Epidermal melanocyte (primary cell): ENCODE results near the gene MTCL3.
"Not testable (repeated sequence)": the region's sequence is repeated elsewhere in the genome, so short reads cannot be mapped to it uniquely, and the experiment has no call there.

Experiments
- DNase-seq: peaks from one replicate; pipeline ENCODE4 v3.0.0; 2011; ENCODE audit warnings: low spot score; ENCODE audit not compliant: insufficient read length

The MTCL3 gene

GRCh38 chr6:127434651-127435050 lies 84.5 kb downstream of the MTCL3 start:
- no peak for DNase-seq

GRCh38 chr6:127428562-127428961 lies 90.6 kb downstream of the MTCL3 start:
- DNase-seq: not testable (repeated sequence)

GRCh38 chr6:127423921-127424320 lies 95.2 kb downstream of the MTCL3 start:
- no peak for DNase-seq
